H9 (cell line): ENCODE measurements around the gene SLC38A1. TPM values are rescaled to one million over a fixed set of nuclear protein-coding genes. Genes with fewer than 3 reads are reported as not detected.

ENCODE experiments used
- DNase-seq: peaks from one replicate; pipeline ENCODE4 v3.0.0-alpha.2; 2017
- H2AFZ ChIP-seq: one replicate; pipeline ENCODE4 v1.6.1; 2013; ENCODE audit warnings: mild to moderate bottlenecking, low read length, control low read depth, moderate library complexity
- H2AK5ac ChIP-seq: 2 replicates; pipeline ENCODE4 v1.6.1; 2013; ENCODE audit warnings: low read length, control low read depth, mixed read lengths; ENCODE audit not compliant: insufficient read length
- H2BK120ac ChIP-seq: one replicate; pipeline ENCODE4 v1.6.1; 2013; ENCODE audit warnings: low read depth, mild to moderate bottlenecking, low read length, control low read depth, inconsistent platforms; ENCODE audit not compliant: poor library complexity, severe bottlenecking
- H2BK12ac ChIP-seq: 2 replicates; pipeline ENCODE4 v1.6.1; 2013; ENCODE audit warnings: low read length, control low read depth, mixed read lengths, low read depth; ENCODE audit not compliant: insufficient read length
- H2BK15ac ChIP-seq: 2 replicates; pipeline ENCODE4 v1.6.1; 2013; ENCODE audit warnings: low read depth, low read length, control low read depth
- H2BK20ac ChIP-seq: one replicate; pipeline ENCODE4 v1.6.1; 2013; ENCODE audit warnings: low read depth, mild to moderate bottlenecking, low read length, control low read depth, inconsistent platforms; ENCODE audit not compliant: poor library complexity, severe bottlenecking
- H2BK5ac ChIP-seq: 2 replicates; pipeline ENCODE4 v1.6.1; 2013; ENCODE audit warnings: low read length, control low read depth, mixed read lengths; ENCODE audit not compliant: insufficient read length
- H3K14ac ChIP-seq: 2 replicates; pipeline ENCODE4 v1.6.1; 2013; ENCODE audit warnings: low read length, control low read depth; ENCODE audit not compliant: insufficient read depth
- H3K18ac ChIP-seq: 2 replicates; pipeline ENCODE4 v1.6.1; 2013; ENCODE audit warnings: low read depth, mild to moderate bottlenecking, mixed read lengths, low read length, control low read depth; ENCODE audit not compliant: insufficient read length
- H3K23ac ChIP-seq: 2 replicates; pipeline ENCODE4 v1.6.1; 2013; ENCODE audit warnings: low read length, control low read depth, mixed read lengths, low read depth; ENCODE audit not compliant: insufficient read length
- H3K23me2 ChIP-seq: 2 replicates; pipeline ENCODE4 v1.6.1; 2013; ENCODE audit warnings: low read depth, mild to moderate bottlenecking, mixed read lengths, low read length, control low read depth; ENCODE audit not compliant: insufficient read length, poor library complexity, severe bottlenecking
- H3K27ac ChIP-seq: 2 replicates; pipeline ENCODE4 v1.5.1; 2013; ENCODE audit warnings: low read length, control low read depth, mixed read lengths, low read depth; ENCODE audit not compliant: insufficient read length
- H3K27me3 ChIP-seq: 2 replicates; pipeline ENCODE4 v1.6.1; 2013; ENCODE audit warnings: low read length, control low read depth, inconsistent platforms; ENCODE audit not compliant: insufficient read depth
- H3K4ac ChIP-seq: 2 replicates; pipeline ENCODE4 v1.6.1; 2013; ENCODE audit warnings: low read depth, mild to moderate bottlenecking, control low read depth, inconsistent platforms, low read length, moderate library complexity
- H3K4me1 ChIP-seq: 2 replicates; pipeline ENCODE4 v1.6.1; 2013; ENCODE audit warnings: low read length, control low read depth, inconsistent platforms; ENCODE audit not compliant: insufficient read depth
- H3K4me2 ChIP-seq: 2 replicates; pipeline ENCODE4 v1.6.1; 2013; ENCODE audit warnings: low read length, control low read depth, mixed read lengths; ENCODE audit not compliant: insufficient read length, insufficient read depth
- H3K56ac ChIP-seq: 2 replicates; pipeline ENCODE4 v1.6.1; 2013; ENCODE audit warnings: low read depth, mild to moderate bottlenecking, mixed read lengths, low read length, control low read depth; ENCODE audit not compliant: insufficient read length
- H3K79me1 ChIP-seq: 2 replicates; pipeline ENCODE4 v1.6.1; 2013; ENCODE audit warnings: low read depth, mild to moderate bottlenecking, moderate library complexity, low read length, control low read depth, inconsistent platforms; ENCODE audit not compliant: insufficient read depth, poor library complexity, severe bottlenecking
- H3K79me2 ChIP-seq: 2 replicates; pipeline ENCODE4 v1.6.1; 2013; ENCODE audit warnings: low read length, control low read depth, inconsistent platforms; ENCODE audit not compliant: insufficient read depth
- H3K9ac ChIP-seq: 2 replicates; pipeline ENCODE4 v1.6.1; 2013; ENCODE audit warnings: low read length, control low read depth, mixed read lengths; ENCODE audit not compliant: insufficient read length; ENCODE audit errors: extremely low read depth
- H3K9me3 ChIP-seq: one replicate; pipeline ENCODE4 v1.6.1; 2013; ENCODE audit warnings: low read depth, low read length, inconsistent platforms; ENCODE audit not compliant: control insufficient read depth
- H3T11ph ChIP-seq: one replicate; pipeline ENCODE4 v1.6.1; 2013; ENCODE audit warnings: mild to moderate bottlenecking, low read length, control low read depth, inconsistent platforms
- H4K20me1 ChIP-seq: one replicate; pipeline ENCODE4 v1.6.1; 2013; ENCODE audit not compliant: control insufficient read depth, insufficient read length, insufficient read depth
- H4K5ac ChIP-seq: 2 replicates; pipeline ENCODE4 v1.6.1; 2013; ENCODE audit warnings: low read depth, mild to moderate bottlenecking, mixed read lengths, low read length, control low read depth; ENCODE audit not compliant: insufficient read length
- H4K8ac ChIP-seq: replicated peaks from 2 replicates; pipeline ENCODE4 v1.6.1; 2013; ENCODE audit warnings: low read length, control low read depth, mixed read lengths, low read depth; ENCODE audit not compliant: insufficient read length
- H4K91ac ChIP-seq: 2 replicates; pipeline ENCODE4 v1.6.1; 2013; ENCODE audit warnings: low read depth, mild to moderate bottlenecking, moderate library complexity, mixed read lengths, low read length, control low read depth; ENCODE audit not compliant: insufficient read length
- H3K27ac Mint-ChIP-seq, 3 experiments: 2 replicates in 2 of 3; 3 replicates in 1 of 3; pipeline ENCODE4 v1.8.0; 2020 to 2021; ENCODE audit warnings: mixed read lengths in 3 of 3, mild to moderate bottlenecking in 1 of 3, moderate library complexity in 1 of 3
- H3K27me3 Mint-ChIP-seq: 2 replicates; pipeline ENCODE4 v1.8.0; 2021; ENCODE audit warnings: low read depth, mild to moderate bottlenecking, moderate library complexity, mixed read lengths
- H3K36me3 Mint-ChIP-seq, 3 experiments: 2 replicates in 2 of 3; 3 replicates in 1 of 3; pipeline ENCODE4 v1.8.0; 2020 to 2021; ENCODE audit warnings: low read depth in 3 of 3, mixed read lengths in 3 of 3; ENCODE audit not compliant: insufficient read depth in 1 of 3
- H3K4me1 Mint-ChIP-seq, 2 experiments: 2 replicates each; pipeline ENCODE4 v1.8.0; 2020; ENCODE audit warnings: mixed read lengths in 2 of 2
- H3K4me3 Mint-ChIP-seq, 2 experiments: 2 replicates in 1 of 2; 3 replicates in 1 of 2; pipeline ENCODE4 v1.8.0; 2020 to 2021; ENCODE audit warnings: mild to moderate bottlenecking in 2 of 2, mixed read lengths in 2 of 2, moderate library complexity in 1 of 2
- H3K9me3 Mint-ChIP-seq, 2 experiments: 2 replicates in 1 of 2; 3 replicates in 1 of 2; pipeline ENCODE4 v1.8.0; 2020; ENCODE audit warnings: mild to moderate bottlenecking in 2 of 2, mixed read lengths in 2 of 2, moderate library complexity in 1 of 2
- CTCF ChIP-seq: fragments of 200-600 bp; sonication (generic); conservative IDR thresholded peaks from 3 replicates; pipeline ENCODE4 v1.8.0; 2021; ENCODE audit warnings: antibody characterized with exemption, mild to moderate bottlenecking
- WGBS: extraction: QIAGEN DNeasy Blood & Tissue Kit; methylation state at CpG from one replicate; pipeline ENCODE4 v1.1.7; 2013; ENCODE audit warnings: missing lambda C conversion rate, low lambda C conversion rate, mixed read lengths; ENCODE audit not compliant: insufficient read length; ENCODE audit errors: extremely low coverage; 5-methylcytosine and 5-hydroxymethylcytosine counted together
- total RNA-seq: library from RNA; stranded (reverse); gene quantifications from 2 replicates; pipeline ENCODE4 v1.2.1, GENCODE V29; 2021

The SLC38A1 gene
- total RNA-seq, 1 experiment from 2014 or later, result 216 TPM

- no peaks in the 10 kb centered on the region for H4K20me1 ChIP-seq
- no peaks in the 10 kb centered on the region for H3K27me3 Mint-ChIP-seq
Observed at GRCh38 chr12:46144433-46144832, 124.4 kb downstream of the SLC38A1 start.

More at GRCh38 chr12:46144433-46144832, 124.4 kb downstream of the SLC38A1 start:
- Histone ChIP-seq H4K8ac (no peak overlapping the region), H3K9ac (no peak overlapping the region), H3K14ac (no peak overlapping the region), H3K27ac (no peak overlapping the region), H2AK5ac (no peak overlapping the region), H3K4me1 (no peaks in the 10 kb centered on the region), H3K23me2 (no peaks in the 10 kb centered on the region), H2BK120ac (no peak overlapping the region), H3K4ac (no peak overlapping the region), H2BK12ac (no peak overlapping the region), H2AFZ (no peak overlapping the region), H4K91ac (no peak overlapping the region), H3T11ph (no peak overlapping the region), H3K79me2 (no peaks in the 10 kb centered on the region), H3K79me1 (no peaks in the 10 kb centered on the region), H3K56ac (no peak overlapping the region), H4K5ac (no peak overlapping the region), H3K18ac (no peak overlapping the region), H2BK5ac (no peak overlapping the region), H3K4me2 (no peak overlapping the region), H2BK15ac (no peak overlapping the region), H3K27me3 (no peaks in the 10 kb centered on the region), H3K23ac (no peak overlapping the region), H3K9me3 (no peaks in the 10 kb centered on the region), H2BK20ac (no peak overlapping the region)
- no peak overlapping the region for H3K4me3 Mint-ChIP-seq
- no peak for DNase-seq
- no peaks in the 10 kb centered on the region for H3K36me3 Mint-ChIP-seq
- no peaks in the 10 kb centered on the region for H3K4me1 Mint-ChIP-seq
- H3K27ac Mint-ChIP-seq, result no peak overlapping the region
- no peaks in the 10 kb centered on the region for H3K9me3 Mint-ChIP-seq
- WGBS, result no CpG with 5 or more reads among the region's 2 CpGs
- no peak for TF ChIP-seq CTCF
